Measurements from ENCODE around the gene TSHB.
A peak's percentile ranks its signal among the peaks of the same experiment; 100 is the strongest.
"Not testable (repeated sequence)": the region's sequence is repeated elsewhere in the genome, so short reads cannot be mapped to it uniquely, and the experiment has no call there.

TSHB gene

GRCh38 chr1:115029526-115029925 is at the start of gene TSHB:
TSHB (plus strand) TSS chr1:115029826; CDS start chr1:115033363, 3,537 bp downstream.
- DNase-seq: no peak

GRCh38 chr1:114982251-114982650 is 47.4 kb upstream of the TSHB start:
- no peak for DNase-seq

GRCh38 chr1:114986286-114986685 is 43.3 kb upstream of the TSHB start:
- no peak for DNase-seq

- DNase-seq: no peak
These were observed 41.5 kb upstream of the TSHB start for GRCh38 chr1:114988095-114988494.

GRCh38 chr1:114997510-114998289 is 31.9 kb upstream of the TSHB start:
- DNase-seq: no peak

GRCh38 chr1:115006191-115006590 is 23.4 kb upstream of the TSHB start:
- no peak for DNase-seq

- no peak for DNase-seq
These were observed 17.6 kb upstream of the TSHB start for GRCh38 chr1:115012006-115012405.

- no peak for DNase-seq
These were observed 17.2 kb upstream of the TSHB start for GRCh38 chr1:115012434-115012833.

GRCh38 chr1:115013792-115014191 is 15.8 kb upstream of the TSHB start:
- DNase-seq: no peak

- not testable (repeated sequence) for DNase-seq
These were observed 10.1 kb upstream of the TSHB start for GRCh38 chr1:115019549-115019948.

GRCh38 chr1:115021145-115021544 is 8.5 kb upstream of the TSHB start:
- no peak for DNase-seq

- DNase-seq: no peak
These were observed 6.0 kb upstream of the TSHB start for GRCh38 chr1:115023593-115023992.

GRCh38 chr1:115031595-115031994 is 2.0 kb downstream of the TSHB start:
- DNase-seq: no peak

- DNase-seq: no peak
These were observed 6.0 kb downstream of the TSHB start for GRCh38 chr1:115035652-115036051.

- DNase-seq: no peak
These were observed 7.3 kb downstream of the TSHB start for GRCh38 chr1:115036814-115037507.

- DNase-seq: no peak
These were observed 10.9 kb downstream of the TSHB start for GRCh38 chr1:115040501-115040900.

- DNase-seq: no peak
These were observed 12.0 kb downstream of the TSHB start for GRCh38 chr1:115041654-115042053.

GRCh38 chr1:115046751-115047150 is 17.1 kb downstream of the TSHB start:
- no peak for DNase-seq

GRCh38 chr1:115051850-115052249 is 22.2 kb downstream of the TSHB start:
- DNase-seq: no peak

- peak; percentile 42 for DNase-seq
These were observed 22.9 kb downstream of the TSHB start for GRCh38 chr1:115052454-115053083.

GRCh38 chr1:115056395-115056798 is 26.8 kb downstream of the TSHB start:
- DNase-seq: no peak

- no peak for DNase-seq
These were observed 28.1 kb downstream of the TSHB start for GRCh38 chr1:115057661-115058254.

GRCh38 chr1:115059316-115059715 is 29.7 kb downstream of the TSHB start:
- no peak for DNase-seq

GRCh38 chr1:115060501-115060900 is 30.9 kb downstream of the TSHB start:
- no peak for DNase-seq

Data from NCI-H1436 (cell line).